Inflammatory macrophage treated with lipopolysaccharide for 4 hours (primary cell): ENCODE measurements around the gene ANHX.

Experiments
- DNase-seq: peaks from one replicate; pipeline ENCODE4 v3.0.0-alpha.2; 2020

Gene ANHX

GRCh38 chr12:133202493-133203343 is 33.0 kb downstream of the ANHX start:
- DNase-seq = no peak

DNA sequence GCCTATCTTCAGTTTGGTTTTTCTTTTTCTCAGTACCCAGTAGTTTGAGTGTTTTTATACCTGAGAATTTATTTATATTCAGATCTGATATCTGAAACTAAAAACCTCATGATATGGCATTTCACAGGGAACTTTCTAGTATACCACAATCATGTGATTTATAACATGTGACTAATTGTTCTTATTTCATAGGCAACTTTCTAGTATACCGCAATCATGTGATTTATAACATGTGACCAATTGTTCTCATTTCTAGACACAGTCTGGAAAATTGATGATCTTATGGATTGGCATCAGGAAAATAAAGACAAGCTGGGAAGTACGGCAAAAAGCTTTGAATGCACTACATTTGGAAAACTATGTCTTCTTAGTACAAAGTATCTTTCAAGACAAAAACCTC is 33.8 kb downstream of the ANHX start:
- no peak for DNase-seq

GRCh38 chr12:133192847-133193246 is 42.8 kb downstream of the ANHX start:
- no peak for DNase-seq

DNA sequence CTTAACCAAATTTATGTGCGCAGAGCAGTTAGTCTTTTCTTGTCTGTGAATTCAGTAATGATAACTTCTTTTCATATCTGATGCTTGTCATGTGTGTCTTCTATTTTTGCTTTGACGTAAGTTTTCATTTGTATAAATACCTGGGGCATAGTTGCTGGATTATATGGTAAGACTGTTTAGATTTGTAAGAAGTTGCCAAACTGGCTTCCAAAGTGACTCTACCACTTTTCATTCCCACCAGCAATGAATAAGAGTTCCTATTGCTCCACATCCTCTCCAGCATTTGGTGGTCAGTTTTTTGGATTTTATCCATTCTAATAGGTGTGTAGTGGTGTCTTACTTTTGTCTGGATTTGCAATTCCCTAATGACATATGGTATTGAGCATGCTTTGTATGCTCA is 45.5 kb downstream of the ANHX start:
- DNase-seq = no peak

DNA sequence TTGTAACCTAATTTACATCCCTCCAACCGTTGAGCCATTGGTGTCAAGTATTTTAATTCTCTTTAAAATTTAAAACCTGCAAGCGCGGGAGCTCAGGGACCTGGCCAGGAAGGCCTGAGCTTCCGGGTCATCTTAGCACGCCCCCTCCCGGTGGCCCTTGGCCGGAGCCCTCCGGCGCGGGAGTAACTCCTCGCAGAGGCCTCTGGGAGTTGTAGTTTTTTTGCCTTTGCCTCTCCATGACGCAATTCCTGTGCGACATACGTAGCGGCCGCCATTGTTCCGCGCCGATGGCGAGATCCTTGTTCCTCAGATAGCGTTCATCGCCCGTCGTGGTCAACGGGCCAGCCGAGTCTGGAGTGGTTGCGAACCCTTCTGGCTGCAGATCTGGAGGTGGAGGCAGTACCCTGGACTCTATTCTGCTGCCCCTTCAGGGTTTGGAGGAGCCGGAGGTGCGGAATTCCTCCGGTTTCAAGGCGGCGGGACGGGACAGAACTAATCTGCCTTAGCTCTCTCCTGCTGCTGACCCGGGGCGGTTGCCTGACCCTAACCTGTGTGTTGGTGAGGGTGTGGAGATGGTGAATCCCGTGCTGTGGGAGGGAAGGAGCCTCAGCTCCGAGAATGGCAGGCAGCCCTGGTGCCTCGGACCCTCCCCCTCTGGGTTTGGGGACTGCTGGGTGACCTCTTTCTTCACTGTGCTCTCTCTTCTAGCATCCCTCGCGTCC is 54.3 kb downstream of the ANHX start, which contains the start of gene ZNF268:
ZNF268 (plus strand) TSS at position 258 of the 722 bp plus-strand sequence. CDS start 503 bp downstream, outside the sequence.
- peak; percentile 95 for DNase-seq

DNA sequence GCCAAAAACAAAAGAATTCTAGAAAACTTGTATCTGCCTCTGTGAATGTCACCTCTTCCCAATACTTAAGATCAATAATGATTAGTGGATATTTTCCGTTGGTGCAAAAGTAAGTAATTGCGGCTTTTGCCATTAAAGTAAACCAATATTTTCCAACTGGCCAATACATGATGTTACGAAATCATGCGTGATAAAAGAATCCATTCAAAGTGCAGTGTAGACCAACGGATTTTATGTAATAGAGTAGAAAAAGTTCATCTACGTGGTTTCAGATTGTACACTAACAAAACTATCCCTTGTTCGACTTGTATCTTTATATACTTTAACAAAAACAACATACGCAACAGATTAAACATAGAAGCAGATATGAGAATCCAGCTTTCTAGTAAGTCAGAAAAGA is 55.0 kb downstream of the ANHX start:
- no peak for DNase-seq

DNA sequence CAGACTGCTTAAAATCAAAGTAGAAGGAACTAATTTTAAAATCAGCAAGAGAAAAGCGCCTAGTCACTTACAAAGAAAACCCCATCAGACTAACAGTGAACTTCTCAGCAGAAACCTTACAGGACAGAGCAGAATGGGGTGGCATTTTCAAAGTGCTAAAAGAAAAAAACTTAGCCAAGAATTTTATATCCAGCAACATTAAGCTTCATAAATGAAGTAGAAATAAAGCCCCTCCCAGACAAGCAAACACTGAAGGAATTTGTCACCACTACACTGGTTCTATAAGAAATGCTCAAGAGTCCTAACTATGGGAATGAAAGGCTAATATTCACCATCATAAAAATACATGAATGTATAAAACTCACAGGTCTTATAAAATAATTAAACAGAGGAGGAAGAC is 60.8 kb downstream of the ANHX start:
- DNase-seq = no peak

DNA sequence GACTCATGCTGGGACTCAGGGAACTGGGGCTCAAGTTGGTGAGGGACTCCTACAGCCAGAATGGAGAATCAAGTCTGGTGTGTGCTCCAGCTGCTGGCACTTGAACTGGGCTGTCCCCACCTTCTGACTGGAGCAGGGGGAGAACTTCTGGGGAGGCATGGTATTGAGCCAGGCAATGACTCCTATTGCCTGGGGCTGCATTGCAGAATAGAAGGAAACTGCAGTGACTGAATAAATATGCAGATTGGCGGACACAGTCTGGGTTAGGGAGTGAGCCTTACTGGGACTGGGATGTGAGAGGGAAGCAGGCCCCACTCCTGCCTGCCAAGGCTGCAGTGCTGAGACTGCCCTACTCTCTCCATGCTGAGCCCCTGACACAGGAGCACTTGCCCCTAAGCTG is 63.2 kb downstream of the ANHX start:
- no peak for DNase-seq
